ENCODE measurements around the gene UTS2.

UTS2 gene

GRCh38 chr1:7857000-7857399 lies 4.1 kb upstream of the UTS2 start:
- H2AFZ ChIP-seq (ENCODE audit: low read depth, low read length): no peak overlapping the region
- no peaks in the 10 kb centered on the region for H3K4me1 ChIP-seq (ENCODE audit: low read length)
- no peaks in the 10 kb centered on the region for H3K36me3 ChIP-seq (replicated peaks; ENCODE audit: low read depth, low read length)
- H3K27ac ChIP-seq (ENCODE audit: low read length): no peak overlapping the region
- TF ChIP-seq CTCF (IDR thresholded peaks at IDR 0.05; ENCODE audit: low read depth, low read length): no peak
- no peak for TF ChIP-seq EZH2phosphoT487 (IDR thresholded peaks at IDR 0.05; ENCODE audit: low read depth)
- H3K79me2 ChIP-seq (ENCODE audit: low read length): no peaks in the 10 kb centered on the region
- H3K4me2 ChIP-seq (ENCODE audit: low read length): no peak overlapping the region
- H3K9ac ChIP-seq (ENCODE audit: low read length): no peak overlapping the region
- no peak overlapping the region for H3K4me3 ChIP-seq (ENCODE audit: low read length)
- no peaks in the 10 kb centered on the region for H3K9me3 ChIP-seq (ENCODE audit: insufficient read depth, low read length)
- no peaks in the 10 kb centered on the region for H4K20me1 ChIP-seq (ENCODE audit: insufficient read depth, low read length)
- H3K27me3 ChIP-seq (ENCODE audit: low read depth, low read length): no peaks in the 10 kb centered on the region

DNA sequence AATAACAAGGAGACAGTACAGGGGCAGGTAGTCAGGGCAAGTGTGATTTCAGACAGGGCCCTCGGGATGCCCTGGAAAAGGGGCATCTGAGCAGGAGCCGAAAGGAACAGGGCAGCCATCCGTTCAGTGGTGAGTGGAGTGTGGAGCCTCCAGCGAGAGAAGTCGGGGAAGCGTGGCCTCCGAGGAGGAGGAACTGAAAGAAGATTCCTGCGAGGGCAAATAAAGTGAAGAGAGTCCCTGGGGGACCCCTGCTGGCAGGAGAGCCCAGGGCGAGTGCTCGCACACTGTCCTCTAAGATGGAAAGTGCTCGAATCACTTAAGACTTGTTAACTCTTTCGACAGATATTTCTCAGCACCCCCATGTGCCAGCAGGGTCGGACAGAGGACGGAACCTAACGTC lies 3.5 kb upstream of the UTS2 start:
- Histone ChIP-seq H3K79me2 (ENCODE audit: low read length) (no peaks in the 10 kb centered on the region), H4K20me1 (ENCODE audit: insufficient read depth, low read length) (no peaks in the 10 kb centered on the region), H3K4me1 (ENCODE audit: low read length) (no peaks in the 10 kb centered on the region), H3K4me3 (ENCODE audit: low read length) (no peak overlapping the region), H3K4me2 (ENCODE audit: low read length) (no peak overlapping the region), H3K27me3 (ENCODE audit: low read depth, low read length) (no peaks in the 10 kb centered on the region), H3K9ac (ENCODE audit: low read length) (no peak overlapping the region), H3K9me3 (ENCODE audit: insufficient read depth, low read length) (no peaks in the 10 kb centered on the region), H3K27ac (ENCODE audit: low read length) (no peak overlapping the region), H3K36me3 (replicated peaks; ENCODE audit: low read depth, low read length) (no peaks in the 10 kb centered on the region), H2AFZ (ENCODE audit: low read depth, low read length) (no peak overlapping the region)
- TF ChIP-seq CTCF (IDR thresholded peaks at IDR 0.05; ENCODE audit: low read depth, low read length) (no peak), EZH2phosphoT487 (IDR thresholded peaks at IDR 0.05; ENCODE audit: low read depth) (no peak)

- H2AFZ ChIP-seq (ENCODE audit: low read depth, low read length): no peak overlapping the region
- H3K9ac ChIP-seq (ENCODE audit: low read length): no peak overlapping the region
- no peaks in the 10 kb centered on the region for H3K79me2 ChIP-seq (ENCODE audit: low read length)
- TF ChIP-seq EZH2phosphoT487 (IDR thresholded peaks at IDR 0.05; ENCODE audit: low read depth) (no peak), CTCF (IDR thresholded peaks at IDR 0.05; ENCODE audit: low read depth, low read length) (no peak)
- H4K20me1 ChIP-seq (ENCODE audit: insufficient read depth, low read length): no peaks in the 10 kb centered on the region
- no peaks in the 10 kb centered on the region for H3K4me1 ChIP-seq (ENCODE audit: low read length)
- H3K36me3 ChIP-seq (replicated peaks; ENCODE audit: low read depth, low read length): no peaks in the 10 kb centered on the region
- no peaks in the 10 kb centered on the region for H3K9me3 ChIP-seq (ENCODE audit: insufficient read depth, low read length)
- H3K4me2 ChIP-seq (ENCODE audit: low read length): no peak overlapping the region
- H3K4me3 ChIP-seq (ENCODE audit: low read length): no peak overlapping the region
- no peaks in the 10 kb centered on the region for H3K27me3 ChIP-seq (ENCODE audit: low read depth, low read length)
- H3K27ac ChIP-seq (ENCODE audit: low read length): no peak overlapping the region
Measured at GRCh38 chr1:7853684-7854026, 790 bp upstream of the UTS2 start.

DNA sequence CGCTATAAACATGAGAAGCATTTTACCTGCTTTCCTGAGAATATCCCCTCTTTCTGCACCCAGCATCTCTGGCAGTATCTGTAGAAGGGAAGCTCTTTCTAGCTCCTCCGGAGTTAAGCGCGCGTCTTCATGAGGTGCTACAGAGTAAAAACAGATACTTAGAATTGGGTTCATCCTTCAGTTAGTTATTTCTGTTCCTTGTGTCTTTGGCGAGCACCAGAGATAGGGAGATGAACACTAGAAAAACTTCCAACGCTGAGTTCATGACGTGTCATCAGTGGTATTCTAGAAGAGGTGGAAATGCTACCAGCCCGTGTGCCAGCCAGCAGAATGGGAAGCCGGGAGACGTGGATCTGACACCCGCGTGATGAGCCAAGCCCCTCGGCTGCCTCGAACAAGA lies 2.1 kb downstream of the UTS2 start:
- no peaks in the 10 kb centered on the region for H3K27me3 ChIP-seq (ENCODE audit: low read depth, low read length)
- no peak overlapping the region for H3K9ac ChIP-seq (ENCODE audit: low read length)
- H4K20me1 ChIP-seq (ENCODE audit: insufficient read depth, low read length): no peaks in the 10 kb centered on the region
- no peak overlapping the region for H3K4me2 ChIP-seq (ENCODE audit: low read length)
- no peaks in the 10 kb centered on the region for H3K79me2 ChIP-seq (ENCODE audit: low read length)
- H2AFZ ChIP-seq (ENCODE audit: low read depth, low read length): no peak overlapping the region
- no peaks in the 10 kb centered on the region for H3K9me3 ChIP-seq (ENCODE audit: insufficient read depth, low read length)
- H3K4me3 ChIP-seq (ENCODE audit: low read length): no peak overlapping the region
- H3K4me1 ChIP-seq (ENCODE audit: low read length): no peaks in the 10 kb centered on the region
- no peaks in the 10 kb centered on the region for H3K36me3 ChIP-seq (replicated peaks; ENCODE audit: low read depth, low read length)
- no peak overlapping the region for H3K27ac ChIP-seq (ENCODE audit: low read length)
- no peak for TF ChIP-seq CTCF (IDR thresholded peaks at IDR 0.05; ENCODE audit: low read depth, low read length)

Measured in OCI-LY3 (cell line).